Glomerular visceral epithelial cell (primary cell): Measurements from ENCODE around the gene HOXC9.
A peak's percentile ranks its signal among the peaks of the same experiment; 100 is the strongest.

Source experiments
- DNase-seq: peaks from one replicate; pipeline ENCODE4 v3.0.0-alpha.2; 2016; ENCODE audit errors: extremely low spot score

The HOXC9 gene

DNA sequence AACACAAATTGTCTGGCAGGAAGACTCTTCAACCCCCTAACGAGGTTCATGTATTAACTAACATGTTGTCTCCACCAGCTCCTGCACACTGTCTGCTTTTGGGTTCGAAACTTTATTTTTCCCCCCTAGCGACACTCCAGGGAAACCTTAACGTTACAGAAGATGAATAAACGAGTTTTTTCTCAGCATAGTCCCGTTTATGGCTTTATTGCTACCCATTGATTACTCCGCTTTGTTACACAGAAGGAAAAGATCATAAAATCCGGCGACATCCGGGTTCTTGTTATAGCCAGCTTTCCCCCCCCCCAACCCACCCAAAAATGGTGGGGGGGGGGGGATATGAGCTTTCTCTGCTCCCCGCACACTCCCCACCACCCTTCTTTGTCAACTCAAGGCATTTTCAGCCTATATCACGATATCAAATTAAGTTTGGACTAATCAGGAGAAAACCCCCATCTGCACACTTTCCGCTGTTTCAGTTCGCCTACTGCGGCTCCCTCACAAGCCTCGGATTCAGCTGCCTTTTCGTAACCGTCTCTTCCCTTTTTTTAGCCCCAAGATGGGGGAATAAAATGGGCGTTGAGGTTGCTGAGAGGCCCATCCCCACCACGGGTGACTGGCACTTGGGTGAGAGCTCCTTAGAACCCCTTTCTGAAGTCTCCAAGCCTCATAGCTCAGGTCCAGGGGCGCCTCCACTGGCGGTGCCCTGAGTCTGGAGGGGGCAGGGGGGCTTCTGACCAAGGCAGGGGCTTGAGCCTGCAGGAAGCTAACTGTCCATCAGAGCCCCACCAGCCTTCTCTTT lies 26.9 kb downstream of the HOXC9 start:
- no peak for DNase-seq

DNA sequence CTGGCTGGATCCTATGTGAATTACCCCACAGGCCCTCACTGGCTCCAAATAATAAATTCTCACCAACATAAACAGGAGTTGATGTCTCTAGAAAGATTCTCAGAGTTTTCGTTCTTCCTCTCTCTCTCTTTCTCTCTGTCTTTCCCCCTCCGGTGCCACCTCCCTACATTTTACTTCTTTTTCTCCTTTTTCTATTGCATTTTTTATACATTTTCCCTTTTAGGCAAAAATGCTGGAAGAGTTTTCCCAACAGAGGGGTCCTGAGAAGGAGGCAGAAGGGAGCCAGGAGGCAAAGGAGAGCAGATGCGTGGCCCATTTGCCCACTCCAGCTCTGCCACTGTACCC lies 27.5 kb downstream of the HOXC9 start:
- DNase-seq: no peak

DNA sequence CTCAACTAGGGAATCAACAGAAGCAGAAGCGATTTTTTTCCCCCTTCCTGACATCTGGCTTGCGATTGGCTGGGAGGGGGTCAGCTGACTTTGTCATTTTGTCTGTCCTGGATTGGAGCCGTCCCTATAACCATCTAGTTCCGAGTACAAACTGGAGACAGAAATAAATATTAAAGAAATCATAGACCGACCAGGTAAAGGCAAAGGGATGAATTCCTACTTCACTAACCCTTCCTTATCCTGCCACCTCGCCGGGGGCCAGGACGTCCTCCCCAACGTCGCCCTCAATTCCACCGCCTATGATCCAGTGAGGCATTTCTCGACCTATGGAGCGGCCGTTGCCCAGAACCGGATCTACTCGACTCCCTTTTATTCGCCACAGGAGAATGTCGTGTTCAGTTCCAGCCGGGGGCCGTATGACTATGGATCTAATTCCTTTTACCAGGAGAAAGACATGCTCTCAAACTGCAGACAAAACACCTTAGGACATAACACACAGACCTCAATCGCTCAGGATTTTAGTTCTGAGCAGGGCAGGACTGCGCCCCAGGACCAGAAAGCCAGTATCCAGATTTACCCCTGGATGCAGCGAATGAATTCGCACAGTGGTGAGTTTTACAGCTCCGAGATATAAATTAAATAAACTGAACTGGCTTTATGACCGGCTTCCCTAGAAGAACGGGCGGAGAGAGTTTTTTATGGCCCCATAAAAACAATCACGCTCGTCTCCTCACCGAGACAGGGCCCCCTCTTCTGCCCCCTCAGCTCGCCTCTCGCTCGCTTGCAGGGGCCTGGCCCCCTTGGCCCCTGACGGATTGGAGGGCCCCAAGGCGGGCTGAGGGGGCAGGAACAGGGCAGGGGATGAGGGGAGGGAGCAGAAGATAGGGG lies 28.6 kb downstream of the HOXC9 start, which contains the start of gene HOXC6:
TSS of gene HOXC6 (plus strand) at position 127 of the 888 bp plus-strand sequence. CDS start at position 209, 82 bp downstream.
- no peak for DNase-seq

DNA sequence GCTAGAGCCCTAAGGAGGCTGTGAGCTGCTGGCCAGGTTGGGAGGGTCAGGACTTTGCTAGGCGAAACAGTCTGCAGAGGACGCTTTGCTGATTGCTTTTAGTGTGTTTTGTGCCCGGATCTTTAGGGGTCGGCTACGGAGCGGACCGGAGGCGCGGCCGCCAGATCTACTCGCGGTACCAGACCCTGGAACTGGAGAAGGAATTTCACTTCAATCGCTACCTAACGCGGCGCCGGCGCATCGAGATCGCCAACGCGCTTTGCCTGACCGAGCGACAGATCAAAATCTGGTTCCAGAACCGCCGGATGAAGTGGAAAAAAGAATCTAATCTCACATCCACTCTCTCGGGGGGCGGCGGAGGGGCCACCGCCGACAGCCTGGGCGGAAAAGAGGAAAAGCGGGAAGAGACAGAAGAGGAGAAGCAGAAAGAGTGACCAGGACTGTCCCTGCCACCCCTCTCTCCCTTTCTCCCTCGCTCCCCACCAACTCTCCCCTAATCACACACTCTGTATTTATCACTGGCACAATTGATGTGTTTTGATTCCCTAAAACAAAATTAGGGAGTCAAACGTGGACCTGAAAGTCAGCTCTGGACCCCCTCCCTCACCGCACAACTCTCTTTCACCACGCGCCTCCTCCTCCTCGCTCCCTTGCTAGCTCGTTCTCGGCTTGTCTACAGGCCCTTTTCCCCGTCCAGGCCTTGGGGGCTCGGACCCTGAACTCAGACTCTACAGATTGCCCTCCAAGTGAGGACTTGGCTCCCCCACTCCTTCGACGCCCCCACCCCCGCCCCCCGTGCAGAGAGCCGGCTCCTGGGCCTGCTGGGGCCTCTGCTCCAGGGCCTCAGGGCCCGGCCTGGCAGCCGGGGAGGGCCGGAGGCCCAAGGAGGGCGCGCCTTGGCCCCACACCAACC lies 29.8 kb downstream of the HOXC9 start:
- DNase-seq: no peak

DNA sequence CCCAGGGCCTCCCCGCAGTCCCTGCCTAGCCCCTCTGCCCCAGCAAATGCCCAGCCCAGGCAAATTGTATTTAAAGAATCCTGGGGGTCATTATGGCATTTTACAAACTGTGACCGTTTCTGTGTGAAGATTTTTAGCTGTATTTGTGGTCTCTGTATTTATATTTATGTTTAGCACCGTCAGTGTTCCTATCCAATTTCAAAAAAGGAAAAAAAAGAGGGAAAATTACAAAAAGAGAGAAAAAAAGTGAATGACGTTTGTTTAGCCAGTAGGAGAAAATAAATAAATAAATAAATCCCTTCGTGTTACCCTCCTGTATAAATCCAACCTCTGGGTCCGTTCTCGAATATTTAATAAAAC lies 30.5 kb downstream of the HOXC9 start:
- no peak for DNase-seq

DNA sequence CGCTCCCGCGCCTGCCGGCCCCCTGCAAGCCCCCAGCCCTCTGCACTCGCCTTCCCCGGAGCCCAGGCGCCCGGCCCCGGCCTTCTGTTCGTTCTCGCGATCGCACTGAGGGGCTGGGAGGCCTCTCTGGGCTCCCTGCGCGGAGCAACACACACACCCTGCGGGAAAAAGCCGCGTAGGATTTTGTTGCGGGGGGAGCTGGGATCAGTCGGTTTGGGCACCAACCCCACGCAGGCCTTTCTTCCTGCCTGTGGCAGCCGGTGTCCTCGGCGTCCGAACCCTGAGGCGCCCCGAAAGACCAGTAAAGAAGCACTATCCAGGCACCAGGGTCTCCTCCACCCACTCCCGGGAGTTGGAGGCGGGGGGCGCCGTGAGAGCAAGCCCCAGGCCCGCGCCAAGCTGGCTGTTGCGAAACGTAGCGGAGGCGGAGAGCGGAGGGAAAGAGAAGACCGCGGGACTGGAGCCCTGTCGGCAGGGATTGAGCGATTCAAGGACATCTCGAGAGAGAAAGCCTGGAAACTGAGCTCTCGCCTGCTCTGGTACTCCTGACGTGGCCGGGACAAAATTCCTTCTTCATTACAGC lies 31.0 kb downstream of the HOXC9 start:
- DNase-seq: no peak

DNA sequence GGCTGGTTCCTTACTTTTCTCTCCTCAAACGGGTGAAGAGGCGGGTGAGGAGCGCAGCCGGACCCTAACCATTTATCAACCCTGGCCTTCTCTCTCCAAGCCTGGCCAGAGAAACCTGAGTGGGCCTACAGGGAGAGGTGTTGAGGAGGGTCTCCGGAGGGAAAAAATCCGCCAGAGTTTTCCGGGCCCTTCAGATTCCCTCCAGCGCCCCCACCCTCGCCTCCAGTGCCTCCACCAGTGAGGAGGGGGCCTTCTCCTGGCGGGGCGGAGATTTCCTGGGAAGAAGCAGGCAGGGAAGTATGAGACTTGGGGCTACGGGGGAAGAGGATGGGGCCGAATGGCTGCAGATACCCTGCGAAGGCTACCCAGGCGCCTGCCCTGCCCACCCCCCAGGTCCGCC lies 31.5 kb downstream of the HOXC9 start:
- DNase-seq: no peak

DNA sequence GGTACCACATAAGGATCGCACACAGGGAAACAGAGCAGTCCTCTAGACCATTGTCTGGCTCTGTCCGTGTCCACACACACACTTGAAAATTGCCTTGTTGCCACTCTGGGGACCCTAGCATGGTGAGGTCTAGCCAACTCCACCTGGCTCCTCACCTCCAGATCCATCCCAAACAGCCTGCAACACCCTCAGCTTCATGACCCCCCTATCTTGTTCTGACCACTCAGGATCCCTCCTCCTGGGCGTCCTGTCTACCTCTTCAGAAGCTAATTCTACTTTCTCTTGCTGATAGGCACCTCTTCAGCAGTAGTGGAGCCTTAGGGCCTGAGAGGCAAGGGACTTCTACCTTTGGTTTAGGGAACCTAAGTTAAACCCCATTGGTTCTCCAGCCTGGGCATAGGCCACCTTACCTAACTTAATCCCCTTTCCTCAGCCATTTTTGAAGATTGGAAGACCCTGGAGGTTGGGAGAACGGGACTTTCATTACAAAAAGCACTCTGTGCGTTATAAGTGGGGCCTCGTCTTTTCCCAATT lies 32.2 kb downstream of the HOXC9 start:
- DNase-seq: no peak

DNA sequence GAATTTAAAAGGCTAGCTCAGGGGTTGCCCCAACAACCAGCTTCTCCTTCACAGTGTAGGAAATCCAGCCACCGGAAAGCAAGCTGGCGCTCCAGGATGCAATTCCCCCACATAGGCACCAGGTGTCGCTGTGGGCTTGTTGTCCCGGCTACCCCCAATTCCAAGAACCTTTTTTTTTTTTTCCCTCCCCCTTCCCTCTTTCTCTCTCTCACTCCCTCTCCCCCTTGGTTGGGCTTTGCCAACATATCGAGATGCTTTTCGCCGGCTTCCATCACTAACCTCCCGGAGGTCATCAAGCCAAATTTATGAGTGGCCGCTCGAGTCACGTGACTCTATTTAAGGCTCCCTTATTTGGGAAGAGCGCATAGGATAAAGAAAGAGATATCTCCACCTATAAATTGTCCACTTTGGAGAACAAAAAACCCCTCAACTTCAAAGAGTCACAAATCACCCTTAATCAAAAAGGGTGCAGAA lies 32.7 kb downstream of the HOXC9 start, which contains the start of gene HOXC5:
TSS of gene HOXC5 (plus strand) at position 424 of the 474 bp plus-strand sequence. CDS start 73 bp downstream, outside the sequence.
- peak; percentile 75 for DNase-seq

DNA sequence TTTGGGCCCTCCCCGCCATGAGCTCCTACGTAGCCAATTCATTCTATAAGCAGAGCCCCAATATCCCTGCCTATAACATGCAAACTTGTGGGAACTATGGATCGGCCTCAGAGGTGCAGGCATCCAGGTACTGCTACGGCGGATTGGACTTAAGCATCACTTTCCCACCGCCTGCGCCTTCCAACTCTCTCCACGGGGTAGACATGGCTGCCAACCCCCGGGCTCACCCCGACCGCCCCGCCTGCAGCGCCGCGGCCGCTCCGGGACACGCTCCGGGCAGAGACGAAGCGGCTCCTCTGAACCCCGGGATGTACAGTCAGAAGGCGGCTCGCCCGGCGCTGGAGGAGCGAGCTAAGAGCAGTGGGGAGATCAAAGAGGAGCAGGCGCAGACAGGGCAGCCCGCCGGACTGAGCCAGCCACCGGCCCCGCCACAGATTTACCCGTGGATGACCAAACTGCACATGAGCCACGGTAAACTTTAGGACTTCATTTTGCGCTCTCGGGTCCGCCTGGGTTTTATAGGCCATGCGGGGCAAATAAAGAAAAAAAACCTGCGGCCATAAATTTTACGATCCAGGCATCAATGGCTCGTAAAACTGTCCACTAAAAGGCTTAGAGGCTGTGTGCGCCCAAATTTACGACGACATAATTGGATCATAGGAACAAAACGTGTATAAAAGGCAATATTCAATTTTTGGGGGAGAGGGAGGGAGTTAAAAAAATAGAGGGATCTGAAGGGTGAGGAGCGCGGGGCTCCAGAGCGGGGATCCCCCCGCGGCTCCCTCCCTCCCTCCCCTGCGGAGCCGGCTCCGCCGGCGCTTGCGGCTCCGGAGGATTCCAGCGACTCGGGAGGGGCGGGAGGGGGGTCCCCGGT lies 33.4 kb downstream of the HOXC9 start:
- DNase-seq: peak; percentile 26

DNA sequence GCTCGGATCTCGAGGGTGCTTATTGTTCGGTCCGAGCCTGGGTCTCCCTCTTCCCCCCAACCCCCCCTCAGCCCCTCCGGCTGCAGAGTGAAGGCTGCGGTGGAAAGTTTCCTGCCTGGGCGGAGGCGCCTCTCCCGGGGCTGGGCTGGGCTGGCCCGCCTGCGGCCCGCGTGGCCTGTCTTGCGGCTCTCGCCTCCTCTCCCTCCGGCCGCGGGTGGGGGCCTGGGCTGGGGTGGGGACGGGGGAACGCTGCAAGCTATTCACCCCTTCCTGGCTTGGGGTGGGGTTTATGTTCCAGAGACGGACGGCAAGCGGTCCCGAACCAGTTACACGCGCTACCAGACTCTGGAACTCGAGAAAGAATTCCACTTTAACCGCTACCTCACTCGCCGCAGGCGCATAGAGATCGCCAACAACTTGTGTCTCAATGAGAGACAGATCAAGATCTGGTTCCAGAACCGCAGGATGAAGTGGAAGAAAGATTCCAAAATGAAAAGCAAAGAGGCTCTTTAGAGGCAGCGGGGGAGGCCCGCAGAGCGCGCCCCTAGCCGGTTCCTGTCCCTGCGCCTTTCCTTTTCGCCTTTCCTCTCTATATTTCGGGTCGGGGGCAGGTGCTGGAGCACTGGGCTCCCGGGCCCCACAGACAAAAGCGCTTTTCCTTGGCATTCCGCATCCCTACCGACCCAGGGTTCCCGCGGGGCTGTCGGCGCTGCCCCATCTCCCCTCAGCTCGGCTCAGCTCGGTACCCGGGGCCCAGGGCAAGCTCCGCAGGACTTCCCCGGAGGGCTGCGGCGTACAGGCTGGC lies 34.2 kb downstream of the HOXC9 start:
- DNase-seq: no peak

DNA sequence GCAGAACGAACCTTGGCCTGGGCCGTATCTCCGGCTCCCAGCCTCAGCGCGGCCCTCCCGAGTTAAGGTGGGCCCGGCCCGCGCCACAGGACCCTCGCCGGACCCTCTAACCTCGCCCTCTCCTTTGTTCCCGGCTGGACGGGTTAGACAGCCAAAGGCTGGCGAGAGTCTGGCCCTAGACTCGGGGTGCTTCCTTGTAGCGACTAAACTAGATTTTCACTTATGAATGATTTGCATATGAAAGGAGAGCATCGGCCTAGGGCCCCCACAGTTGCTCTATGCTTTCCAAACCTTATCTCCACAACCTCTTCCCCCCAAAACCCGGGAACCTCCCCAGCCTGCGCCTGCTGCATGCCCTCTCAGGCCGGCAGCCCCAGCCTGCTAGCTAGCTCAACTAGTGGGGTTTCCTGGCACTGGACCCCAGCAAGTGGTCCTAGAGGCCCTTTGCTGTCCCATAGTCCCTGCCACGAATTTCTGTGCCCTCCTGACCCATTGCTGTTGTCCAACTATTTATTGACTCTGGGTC lies 34.9 kb downstream of the HOXC9 start:
- no peak for DNase-seq

DNA sequence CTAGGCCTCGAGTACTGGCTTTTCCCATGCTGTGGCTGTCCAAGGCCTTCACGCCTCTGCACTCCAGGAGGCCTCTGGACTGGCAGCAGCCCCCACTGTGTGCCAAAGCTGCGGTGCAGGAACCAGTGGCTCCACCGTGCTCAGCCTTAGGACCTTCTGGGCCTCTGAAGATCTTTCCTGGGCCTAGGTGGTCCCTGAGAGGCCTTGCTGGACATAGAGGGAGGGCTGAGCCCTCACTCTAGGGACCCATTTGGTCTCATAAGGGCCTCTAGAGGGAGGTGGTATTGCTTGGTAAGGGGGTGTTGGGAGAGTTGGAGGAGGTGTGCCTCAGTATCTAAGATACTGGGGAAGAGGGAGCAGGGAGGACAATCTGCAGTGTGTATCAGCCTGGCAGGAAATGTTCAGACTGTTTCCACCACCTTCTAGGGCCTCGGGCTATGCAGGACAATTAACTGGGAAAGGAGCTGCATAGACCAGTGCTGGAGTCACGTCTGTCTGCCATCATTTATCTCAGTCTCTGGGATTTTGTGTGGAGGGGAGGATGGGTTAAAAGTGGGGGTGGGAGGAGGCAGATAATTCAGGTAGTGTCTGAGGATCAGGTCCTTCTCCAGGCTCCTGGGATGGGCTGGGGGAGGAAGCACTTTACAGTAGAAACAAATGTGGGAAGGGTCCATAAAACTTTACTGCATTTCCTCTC lies 35.8 kb downstream of the HOXC9 start:
- DNase-seq: no peak

DNA sequence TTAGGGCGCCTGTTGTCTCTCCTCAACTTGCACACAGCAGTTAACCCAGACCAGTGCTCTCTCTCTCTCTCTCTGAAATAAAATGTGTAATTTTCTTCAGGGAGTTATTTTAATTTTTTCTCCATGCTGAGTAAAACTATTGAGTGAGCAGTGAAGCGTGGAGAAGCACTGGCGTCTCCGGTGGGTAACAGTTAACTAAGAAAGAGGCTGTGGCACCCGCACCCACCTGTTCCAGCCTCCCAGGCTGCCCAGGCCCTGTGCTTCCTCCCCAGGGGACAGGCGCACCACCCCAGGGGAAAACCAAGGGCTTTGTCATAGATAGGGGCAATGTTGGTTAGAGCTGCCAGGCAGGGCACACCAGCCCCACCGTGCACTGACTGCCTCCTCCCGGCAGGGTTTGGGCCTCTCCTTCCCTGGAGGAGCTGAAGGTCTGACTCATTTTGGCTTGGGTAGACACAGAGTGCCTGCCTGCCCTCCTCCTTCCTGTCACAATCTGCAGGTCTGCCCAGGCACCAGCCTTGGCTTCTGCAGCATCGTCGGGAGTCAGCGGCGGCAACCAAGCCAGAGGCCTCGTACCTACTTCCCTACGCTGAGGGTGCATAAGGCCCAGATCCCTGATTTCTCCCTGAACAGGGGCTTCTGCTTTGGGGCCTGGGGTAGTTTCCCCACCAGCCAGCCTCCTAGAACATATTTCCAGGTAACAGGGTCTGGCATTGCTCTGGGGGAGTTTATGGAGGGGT lies 36.8 kb downstream of the HOXC9 start:
- peak; percentile 88 for DNase-seq

DNA sequence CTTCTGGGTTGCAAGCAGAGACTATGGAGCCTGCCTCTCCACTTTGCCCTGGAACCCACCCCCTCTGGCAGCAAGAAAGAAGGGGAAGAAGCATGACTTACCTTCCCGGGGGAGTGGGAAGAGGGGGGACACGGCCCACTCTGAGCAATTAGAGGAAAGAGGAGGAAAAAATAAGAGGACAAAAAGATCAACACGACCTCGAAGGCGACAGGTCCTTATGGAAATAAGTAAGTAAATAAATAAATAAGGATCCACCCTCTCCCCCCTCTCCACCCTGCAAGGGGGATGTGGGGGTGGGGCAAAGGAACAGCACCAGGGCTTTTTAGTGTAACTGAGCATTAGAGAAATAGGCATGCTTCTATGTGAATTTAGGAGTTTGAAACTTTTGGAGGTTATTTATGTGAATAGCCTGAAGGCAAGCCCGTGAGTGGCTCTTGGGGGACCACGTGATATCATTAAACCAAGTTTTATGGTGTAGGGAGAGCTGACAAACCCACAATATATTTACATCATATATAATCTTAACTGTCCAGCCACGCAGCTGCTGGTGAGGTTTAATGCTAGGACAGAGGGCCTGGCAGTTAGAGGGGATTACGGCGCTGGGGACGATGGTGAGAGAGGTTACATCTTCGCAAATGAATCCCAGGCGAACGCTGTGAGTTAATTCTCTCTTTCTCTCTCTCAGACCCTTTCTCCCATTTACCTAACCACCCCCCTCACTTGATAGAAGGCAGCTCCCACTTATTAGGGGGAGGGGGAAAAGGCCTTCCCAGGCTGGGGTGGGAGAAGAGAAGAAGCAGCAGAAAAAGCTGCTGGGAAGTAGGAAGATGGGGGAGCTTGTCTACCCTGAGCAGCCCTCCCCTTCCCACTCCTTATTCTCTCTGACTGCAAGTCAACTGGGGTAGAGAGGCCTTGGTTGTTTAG lies 37.7 kb downstream of the HOXC9 start:
- DNase-seq: no peak

DNA sequence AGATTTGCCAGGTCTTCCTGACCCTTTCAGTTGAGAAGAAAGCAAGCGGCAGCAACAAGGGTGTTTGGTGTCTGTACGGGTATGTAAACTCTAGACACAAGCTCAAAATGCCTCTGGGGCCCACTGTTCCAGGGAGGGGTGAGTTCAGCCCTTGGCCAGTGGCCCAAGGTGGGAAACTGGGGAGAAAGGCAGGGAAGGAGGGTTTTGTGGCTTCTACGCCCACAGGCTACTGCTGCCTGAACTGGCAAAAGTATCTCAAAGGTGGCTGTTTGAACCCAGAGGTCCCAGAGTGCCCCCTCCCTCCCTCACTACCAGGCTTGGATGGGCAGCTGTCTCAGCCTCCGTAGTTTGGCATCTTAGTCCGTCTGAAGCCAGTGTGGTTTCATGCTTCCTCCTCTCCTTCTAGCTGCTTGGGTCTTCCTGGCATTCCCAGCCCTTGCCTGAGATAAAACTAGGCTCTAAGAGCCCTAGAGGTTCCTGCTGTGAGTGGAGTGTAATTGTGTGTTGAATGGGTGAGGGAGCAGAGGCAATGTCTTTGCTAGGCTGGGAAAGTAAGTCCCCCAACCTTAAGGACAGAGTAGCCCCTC lies 38.4 kb downstream of the HOXC9 start:
- DNase-seq: no peak
